Liver (tissue), 9 donors: ENCODE results near the gene CDK8. TPM values are rescaled to one million over a fixed set of nuclear protein-coding genes. Genes with fewer than 3 reads are reported as not detected.

Experiments used
- DNase-seq: peaks from one replicate; pipeline ENCODE4 v3.0.0-alpha.2; 2017; ENCODE audit warnings: low spot score
- H3K27ac ChIP-seq, 2 donors: one replicate each; pipeline ENCODE4 v1.7.0; 2013; ENCODE audit warnings: inconsistent platforms in 2 of 2, low read length in 2 of 2, control low read depth in 1 of 2, low read depth in 1 of 2, mild to moderate bottlenecking in 1 of 2
- H3K27me3 ChIP-seq, 4 donors: one replicate each; pipeline versions ENCODE4 v1.6.1 to v1.7.0; 2013; ENCODE audit warnings: low read length in 3 of 4, inconsistent platforms in 1 of 4, mild to moderate bottlenecking in 1 of 4, moderate library complexity in 1 of 4; ENCODE audit not compliant: control insufficient read depth in 4 of 4, insufficient read depth in 4 of 4
- H3K36me3 ChIP-seq, 4 donors: one replicate each; pipeline versions ENCODE4 v1.6.1 to v1.7.0; 2013; ENCODE audit warnings: low read length in 3 of 4, mild to moderate bottlenecking in 3 of 4, low read depth in 1 of 4, moderate library complexity in 1 of 4; ENCODE audit not compliant: control insufficient read depth in 4 of 4, insufficient read depth in 3 of 4
- H3K4me1 ChIP-seq, 4 donors: one replicate each; pipeline versions ENCODE4 v1.6.1 to v1.7.0; 2013; ENCODE audit warnings: low read length in 3 of 4, mild to moderate bottlenecking in 3 of 4, moderate library complexity in 1 of 4; ENCODE audit not compliant: control insufficient read depth in 4 of 4, insufficient read depth in 4 of 4
- H3K4me3 ChIP-seq, 3 donors: one replicate each; pipeline versions ENCODE4 v1.6.1 to v1.7.0; 2013; ENCODE audit warnings: low read length in 3 of 3, control low read depth in 1 of 3, low read depth in 1 of 3, mild to moderate bottlenecking in 1 of 3
- H3K9ac ChIP-seq, 2 donors: one replicate each; pipeline ENCODE4 v1.7.0; 2013; ENCODE audit warnings: low read length in 2 of 2, mild to moderate bottlenecking in 2 of 2, moderate library complexity in 2 of 2, control low read depth in 1 of 2, low read depth in 1 of 2
- H3K9me3 ChIP-seq, 4 donors: one replicate each; pipeline versions ENCODE4 v1.6.1 to v1.7.0; 2013; ENCODE audit warnings: low read length in 3 of 4; ENCODE audit not compliant: control insufficient read depth in 4 of 4
- ATF3 ChIP-seq: IDR thresholded peaks from 2 replicates; pipeline ENCODE4 v1.6.1; 2016; ENCODE audit warnings: antibody characterized with exemption
- FOXA1 ChIP-seq: IDR thresholded peaks from 2 replicates; pipeline ENCODE4 v1.6.1; 2016; ENCODE audit warnings: antibody characterized with exemption
- FOXA2 ChIP-seq: IDR thresholded peaks from 2 replicates; pipeline ENCODE4 v1.6.1; 2016; ENCODE audit warnings: antibody characterized with exemption
- HNF4A ChIP-seq, 2 donors: conservative IDR thresholded peaks; 2 replicates each; pipeline ENCODE4 v1.6.1; 2016; ENCODE audit warnings: antibody characterized with exemption in 2 of 2, mild to moderate bottlenecking in 2 of 2
- HNF4G ChIP-seq: IDR thresholded peaks from 2 replicates; pipeline ENCODE4 v1.6.1; 2016; ENCODE audit warnings: antibody characterized with exemption
- JUND ChIP-seq, 2 donors: IDR thresholded peaks; 2 replicates each; pipeline ENCODE4 v1.6.1; 2016; ENCODE audit warnings: antibody characterized with exemption in 2 of 2
- NR2F2 ChIP-seq: IDR thresholded peaks from 2 replicates; pipeline ENCODE4 v1.6.1; 2016; ENCODE audit warnings: antibody characterized with exemption
- RAD21 ChIP-seq, 2 donors: IDR thresholded peaks; 2 replicates each; pipeline ENCODE4 v1.6.1; 2016; ENCODE audit warnings: antibody characterized with exemption in 2 of 2, mild to moderate bottlenecking in 2 of 2
- REST ChIP-seq: IDR thresholded peaks from 2 replicates; pipeline ENCODE4 v1.6.1; 2016; ENCODE audit warnings: antibody characterized with exemption, mild to moderate bottlenecking
- RXRA ChIP-seq, 2 donors: IDR thresholded peaks; 2 replicates each; pipeline ENCODE4 v1.6.1; 2017 to 2018; ENCODE audit warnings: antibody characterized with exemption in 2 of 2, mild to moderate bottlenecking in 1 of 2
- SP1 ChIP-seq: IDR thresholded peaks from 2 replicates; pipeline ENCODE4 v1.6.1; 2018; ENCODE audit warnings: antibody characterized with exemption, mild to moderate bottlenecking
- TAF1 ChIP-seq: conservative IDR thresholded peaks from 2 replicates; pipeline ENCODE4 v1.6.1; 2016; ENCODE audit warnings: antibody characterized with exemption, mild to moderate bottlenecking
- YY1 ChIP-seq: IDR thresholded peaks from 2 replicates; pipeline ENCODE4 v1.6.1; 2016; ENCODE audit warnings: antibody characterized with exemption, mild to moderate bottlenecking
- ZBTB33 ChIP-seq: IDR thresholded peaks from 2 replicates; pipeline ENCODE4 v1.6.1; 2016; ENCODE audit warnings: antibody characterized with exemption
- WGBS: extraction: QIAGEN DNeasy Blood & Tissue Kit; methylation state at CpG from one replicate; pipeline ENCODE4 v1.1.7; 2013; 5-methylcytosine and 5-hydroxymethylcytosine counted together
- polyA plus RNA-seq, 2 donors: library from polyadenylated mRNA; stranded (reverse) in 1 of 2; unstranded in 1 of 2; fragments of 200-250 nt in 1 of 2; fragments of >200 nt in 1 of 2; fragmentation: Nextera tagmentation in 1 of 2; extraction: Ambion mirVana in 1 of 2; gene quantifications; one replicate each; pipeline versions ENCODE4 v1.2.1 to v1.2.3, GENCODE V29; 2013 to 2015
- total RNA-seq, 2 donors: library from RNA; depleted of rRNA; stranded (reverse); fragments of >200 nt; gene quantifications; one replicate each; pipeline ENCODE4 v1.2.3, GENCODE V29; 2014
- TF ChIP-seq, protein P1 (sequence below): IDR thresholded peaks from 2 replicates; pipeline ENCODE4 v1.6.1; 2016; ENCODE audit warnings: antibody characterized with exemption
- donor health status: healthy.
- donor health status: healthy.
- donor health status: healthy.
- donor health status: healthy.
- donor health status: healthy.

Gene CDK8
- total and polyA plus RNA-seq, 4 donors: 3.3 to 10.8 (median 6.8) TPM

GRCh38 chr13:26340807-26341206, 86.9 kb downstream of the CDK8 start:
- no peaks in the 10 kb centered on the region for H3K4me1 ChIP-seq
- no peak overlapping the region for H3K4me3 ChIP-seq
- DNase-seq: no peak
- H3K27ac ChIP-seq: no peak overlapping the region
- peaks cover 0 to 3% (median 0%) of the 10 kb centered on the region in 4 donors for H3K36me3 ChIP-seq
- H3K9me3 ChIP-seq: no peaks in the 10 kb centered on the region
- H3K27me3 ChIP-seq: no peaks in the 10 kb centered on the region
- no peak overlapping the region for H3K9ac ChIP-seq
- TF ChIP-seq NR2F2 (no peak), RAD21 (IDR thresholded peaks at IDR 0.05) (no peak), JUND (IDR thresholded peaks at IDR 0.05) (no peak), ATF3 (no peak), FOXA1 (no peak), FOXA2 (no peak), ZBTB33 (no peak)
- TF ChIP-seq, protein P1, sequence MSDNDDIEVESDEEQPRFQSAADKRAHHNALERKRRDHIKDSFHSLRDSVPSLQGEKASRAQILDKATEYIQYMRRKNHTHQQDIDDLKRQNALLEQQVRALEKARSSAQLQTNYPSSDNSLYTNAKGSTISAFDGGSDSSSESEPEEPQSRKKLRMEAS: no peak
- WGBS: 100% methylated on average over 2 of the region's 2 CpGs

DNA sequence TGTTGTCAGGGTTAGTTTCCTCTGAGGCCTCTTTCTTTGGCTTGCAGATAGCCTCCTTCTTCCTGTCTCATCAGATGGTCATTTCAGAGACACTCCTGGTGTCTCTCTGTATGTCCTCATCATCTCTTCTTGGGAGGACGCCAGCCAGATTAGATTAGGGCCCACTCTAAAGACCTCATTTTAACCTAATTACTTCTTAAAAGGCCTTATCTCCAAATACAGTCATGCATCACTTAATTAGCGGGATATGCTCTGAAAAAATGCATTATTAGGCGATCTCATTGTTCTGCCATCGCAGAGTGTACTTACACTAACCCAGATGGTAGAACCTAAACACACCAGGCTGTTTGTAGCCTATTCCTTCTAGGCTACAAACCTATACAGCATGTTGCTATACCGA, 89.0 kb downstream of the CDK8 start:
- H3K4me1 ChIP-seq: no peaks in the 10 kb centered on the region
- TF ChIP-seq SP1: no peak
- no peak for TF ChIP-seq JUND (IDR thresholded peaks at IDR 0.05)
- no peak for TF ChIP-seq REST
- TF ChIP-seq TAF1: no peak
- TF ChIP-seq FOXA2: no peak
- TF ChIP-seq, protein P1: no peak
- TF ChIP-seq RXRA (IDR thresholded peaks at IDR 0.05): no peak
- no peak for TF ChIP-seq YY1
- no peak for TF ChIP-seq HNF4G
- no peak for TF ChIP-seq HNF4A (conservative IDR thresholded peaks at IDR 0.05)
- TF ChIP-seq RAD21 (IDR thresholded peaks at IDR 0.05): no peak
- WGBS: 87% methylated on average over 5 of the region's 5 CpGs
- no peak overlapping the region for H3K4me3 ChIP-seq
- H3K27me3 ChIP-seq: no peaks in the 10 kb centered on the region
- no peaks in the 10 kb centered on the region for H3K9me3 ChIP-seq
- H3K36me3 ChIP-seq: peaks cover 0 to 3% (median 0%) of the 10 kb centered on the region in 4 donors
- no peak overlapping the region for H3K27ac ChIP-seq
- DNase-seq: no peak
- H3K9ac ChIP-seq: no peak overlapping the region
